ENCODE measurements around the gene OR6C74. TPM values are rescaled to one million over a fixed set of nuclear protein-coding genes. Genes with fewer than 3 reads are reported as not detected.

The OR6C74 gene
- total RNA-seq, 1 experiment from 2014 or later: not detected

DNA sequence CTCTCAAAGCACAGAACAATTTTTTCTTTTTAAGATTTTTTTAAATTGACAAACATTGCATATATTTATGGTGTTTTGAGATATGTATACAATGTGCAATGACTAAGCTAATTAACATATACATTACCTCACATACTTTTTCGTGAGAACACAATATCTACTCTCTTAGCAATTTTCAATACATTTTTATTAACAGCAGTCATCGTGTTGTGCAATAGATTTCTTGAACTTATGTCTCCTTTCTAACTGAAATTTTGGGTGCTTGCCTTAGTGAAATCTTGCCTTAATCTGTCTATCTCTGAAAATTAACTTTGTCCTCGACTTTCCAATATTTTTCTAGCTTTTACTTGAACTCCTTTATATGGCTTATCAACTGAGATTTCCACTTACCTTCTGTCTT is 16.8 kb upstream of the OR6C74 start:
- H2AFZ ChIP-seq: no peak overlapping the region
- H3K27ac ChIP-seq: no peak overlapping the region
- intact Hi-C loops (cut with micrococcal nuclease; ENCODE audit: unreplicated experiment): no loop called here
- no peak for TF ChIP-seq EZH2 (IDR thresholded peaks at IDR 0.05; ENCODE audit: low read depth)
- TF ChIP-seq, protein P1, sequence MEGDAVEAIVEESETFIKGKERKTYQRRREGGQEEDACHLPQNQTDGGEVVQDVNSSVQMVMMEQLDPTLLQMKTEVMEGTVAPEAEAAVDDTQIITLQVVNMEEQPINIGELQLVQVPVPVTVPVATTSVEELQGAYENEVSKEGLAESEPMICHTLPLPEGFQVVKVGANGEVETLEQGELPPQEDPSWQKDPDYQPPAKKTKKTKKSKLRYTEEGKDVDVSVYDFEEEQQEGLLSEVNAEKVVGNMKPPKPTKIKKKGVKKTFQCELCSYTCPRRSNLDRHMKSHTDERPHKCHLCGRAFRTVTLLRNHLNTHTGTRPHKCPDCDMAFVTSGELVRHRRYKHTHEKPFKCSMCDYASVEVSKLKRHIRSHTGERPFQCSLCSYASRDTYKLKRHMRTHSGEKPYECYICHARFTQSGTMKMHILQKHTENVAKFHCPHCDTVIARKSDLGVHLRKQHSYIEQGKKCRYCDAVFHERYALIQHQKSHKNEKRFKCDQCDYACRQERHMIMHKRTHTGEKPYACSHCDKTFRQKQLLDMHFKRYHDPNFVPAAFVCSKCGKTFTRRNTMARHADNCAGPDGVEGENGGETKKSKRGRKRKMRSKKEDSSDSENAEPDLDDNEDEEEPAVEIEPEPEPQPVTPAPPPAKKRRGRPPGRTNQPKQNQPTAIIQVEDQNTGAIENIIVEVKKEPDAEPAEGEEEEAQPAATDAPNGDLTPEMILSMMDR (conservative IDR thresholded peaks at IDR 0.05): no peak
- H3K79me2 ChIP-seq (ENCODE audit: low read depth): no peaks in the 10 kb centered on the region
- BruUV-seq (replicated peaks): no TSS peak
- peaks cover 5% of the 10 kb centered on the region; the same call in 1 of the 2 replicates for H3K27me3 ChIP-seq (ENCODE audit: insufficient read depth, low read depth)
- no peak overlapping the region for H3K4me2 ChIP-seq
- no peaks in the 10 kb centered on the region; the same call in 1 of the 2 replicates for H4K20me1 ChIP-seq (ENCODE audit: insufficient read depth)
- H3F3A ChIP-seq (ENCODE audit: insufficient read depth, low read depth): no peaks in the 10 kb centered on the region
- H3K4me1 ChIP-seq (replicated peaks; ENCODE audit: insufficient read depth): no peaks in the 10 kb centered on the region
- H3K9me2 ChIP-seq (ENCODE audit: insufficient read depth): no peaks in the 10 kb centered on the region
- no peak for DNase-seq
- no peak overlapping the region for H3K4me3 ChIP-seq
- ChIA-PET POLR2A (ENCODE audit: unreplicated experiment) (no interaction called here), CTCF (no interaction called here)
- no peaks in the 10 kb centered on the region for H3K9me3 ChIP-seq (ENCODE audit: insufficient read depth, low read depth)
- no peaks in the 10 kb centered on the region for H3K36me3 ChIP-seq (ENCODE audit: low read depth)

DNA sequence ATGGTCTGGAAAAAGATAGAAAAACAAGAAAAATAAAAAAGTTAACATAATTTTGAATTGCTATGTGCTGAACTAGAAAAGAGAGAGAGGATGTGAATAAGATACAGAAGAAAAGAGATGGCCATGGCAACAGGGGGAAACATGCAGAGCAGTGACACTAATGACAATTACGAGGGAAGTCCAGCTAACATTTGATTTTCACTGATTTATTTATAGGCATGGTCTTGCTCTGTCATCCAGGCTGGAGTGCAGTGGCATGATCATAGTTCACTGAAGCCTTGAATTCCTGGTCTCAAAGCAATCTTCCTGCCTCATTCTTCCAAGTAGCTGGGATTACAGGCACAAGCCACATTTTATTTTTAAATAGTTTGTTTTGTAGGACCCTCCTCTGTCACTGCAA is 1.8 kb downstream of the OR6C74 start:
- Histone ChIP-seq H3K9me3 (ENCODE audit: insufficient read depth, low read depth) (no peaks in the 10 kb centered on the region), H3K4me3 (no peak overlapping the region), H3K36me3 (ENCODE audit: low read depth) (no peaks in the 10 kb centered on the region), H3K79me2 (ENCODE audit: low read depth) (no peaks in the 10 kb centered on the region), H3K4me1 (replicated peaks; ENCODE audit: insufficient read depth) (no peaks in the 10 kb centered on the region), H2AFZ (no peak overlapping the region), H3F3A (ENCODE audit: insufficient read depth, low read depth) (no peaks in the 10 kb centered on the region), H3K27me3 (ENCODE audit: insufficient read depth, low read depth) (peaks cover 6% of the 10 kb centered on the region; the same call in 1 of the 2 replicates), H3K9me2 (ENCODE audit: insufficient read depth) (no peaks in the 10 kb centered on the region), H3K27ac (no peak overlapping the region), H3K4me2 (no peak overlapping the region), H4K20me1 (ENCODE audit: insufficient read depth) (no peaks in the 10 kb centered on the region)
- CTCF ChIA-PET: no interaction called here
- POLR2A ChIA-PET (ENCODE audit: unreplicated experiment): no interaction called here
- DNase-seq: no peak
- intact Hi-C loops (cut with micrococcal nuclease; ENCODE audit: unreplicated experiment): no loop called here
- TF ChIP-seq EZH2 (IDR thresholded peaks at IDR 0.05; ENCODE audit: low read depth): no peak
- TF ChIP-seq, protein P1 (conservative IDR thresholded peaks at IDR 0.05): no peak
- BruUV-seq (replicated peaks): no TSS peak

DNA sequence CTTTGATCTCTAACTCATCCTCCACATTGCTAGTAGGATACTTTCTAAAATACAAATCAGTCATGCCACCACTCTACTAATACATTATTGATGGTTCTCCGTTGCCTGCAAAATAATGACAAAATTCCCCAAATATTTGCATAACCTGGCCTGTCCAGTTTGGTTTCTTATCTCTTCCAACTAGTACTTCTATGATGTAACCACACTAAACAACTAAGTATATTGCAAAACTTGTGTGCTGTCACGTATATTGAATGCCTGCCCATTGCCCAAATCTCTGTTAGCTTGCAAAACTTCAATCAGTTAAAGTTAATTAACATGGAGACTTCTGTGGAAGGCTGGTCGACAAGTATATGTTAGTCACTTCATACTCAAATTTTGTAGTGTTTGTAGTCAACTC is 6.5 kb downstream of the OR6C74 start:
- no peaks in the 10 kb centered on the region for H4K20me1 ChIP-seq (ENCODE audit: insufficient read depth)
- no peaks in the 10 kb centered on the region for H3K9me3 ChIP-seq (ENCODE audit: insufficient read depth, low read depth)
- no peaks in the 10 kb centered on the region for H3K36me3 ChIP-seq (ENCODE audit: low read depth)
- H3K4me3 ChIP-seq: no peak overlapping the region
- POLR2A ChIA-PET (ENCODE audit: unreplicated experiment): no interaction called here
- H3K9me2 ChIP-seq (ENCODE audit: insufficient read depth): no peaks in the 10 kb centered on the region
- H3F3A ChIP-seq (ENCODE audit: insufficient read depth, low read depth): no peaks in the 10 kb centered on the region
- no peak overlapping the region for H3K4me2 ChIP-seq
- DNase-seq: no peak
- H3K4me1 ChIP-seq (replicated peaks; ENCODE audit: insufficient read depth): no peaks in the 10 kb centered on the region
- CTCF ChIA-PET: no interaction called here
- no peak overlapping the region for H3K27ac ChIP-seq
- no peak overlapping the region for H2AFZ ChIP-seq
- no TSS peak for BruUV-seq (replicated peaks)
- no peaks in the 10 kb centered on the region for H3K79me2 ChIP-seq (ENCODE audit: low read depth)
- H3K27me3 ChIP-seq (ENCODE audit: insufficient read depth, low read depth): no peaks in the 10 kb centered on the region
- TF ChIP-seq EZH2 (IDR thresholded peaks at IDR 0.05; ENCODE audit: low read depth): no peak
- TF ChIP-seq, protein P1 (conservative IDR thresholded peaks at IDR 0.05): no peak
- intact Hi-C loops (cut with micrococcal nuclease; ENCODE audit: unreplicated experiment): no loop called here
